HEK293 (cell line): ENCODE measurements around the gene ADAMTS10.

ENCODE experiments used
- CTCF ChIA-PET: fragments of 350-600 bp; formaldehyde crosslinking; extraction: SDS; loops from one replicate; lab custom pipeline; 2021; ENCODE audit warnings: antibody characterized with exemption; lab: Yijun Ruan, JAX
- POLR2A ChIA-PET: fragments of 300-600 bp; formaldehyde crosslinking; extraction: SDS; loops from one replicate; lab custom pipeline; 2020; ENCODE audit warnings: antibody characterized with exemption, inconsistent platforms; lab: Yijun Ruan, JAX
- H3K27ac ChIP-seq: fragments of 200-500 bp; sonication (Bioruptor generic); 2 replicates; pipeline ENCODE4 v1.5.1; 2014; ENCODE audit warnings: low read depth, low read length, control low read depth, inconsistent platforms; ENCODE audit errors: extremely low read depth
- H3K36me3 ChIP-seq, 2 experiments: fragments of 200-500 bp in 1 of 2; sonication (Bioruptor generic) in 1 of 2; 1 replicate in 1 of 2; 2 replicates in 1 of 2; pipeline ENCODE4 v1.5.1; 2014 to 2017; ENCODE audit warnings: inconsistent platforms in 2 of 2, low read length in 2 of 2; ENCODE audit not compliant: control insufficient read depth in 2 of 2, insufficient read depth in 1 of 2
- H3K4me1 ChIP-seq: fragments of 200-500 bp; sonication (Bioruptor generic); 2 replicates; pipeline ENCODE4 v1.5.1; 2014; ENCODE audit warnings: mild to moderate bottlenecking, low read length, inconsistent platforms; ENCODE audit not compliant: control insufficient read depth, insufficient read depth
- H3K4me3 ChIP-seq: 2 replicates; pipeline ENCODE4 v1.5.1; 2011; ENCODE audit warnings: low read depth, mild to moderate bottlenecking, control low read depth, low read length, moderate library complexity
- H3K9me3 ChIP-seq: fragments of 200-500 bp; sonication (Bioruptor generic); 2 replicates; pipeline ENCODE4 v1.5.1; 2014; ENCODE audit warnings: low read depth, low read length, inconsistent platforms; ENCODE audit not compliant: control insufficient read depth, insufficient read depth
- HOXD13 ChIP-seq: sonication (generic); formaldehyde crosslinking; IDR thresholded peaks from 2 replicates; pipeline ENCODE4 v1.8.0; 2022; ENCODE audit warnings: missing genetic modification reagents, borderline replicate concordance
- PRDM10 ChIP-seq: fragments of 450-650 bp; formaldehyde crosslinking; IDR thresholded peaks from 2 replicates; pipeline ENCODE4 v1.5.1; 2016; ENCODE audit warnings: missing biosample characterization, missing genetic modification characterization
- PRDM6 ChIP-seq: fragments of 450-650 bp; formaldehyde crosslinking; IDR thresholded peaks from 2 replicates; pipeline ENCODE4 v1.5.1; 2017; ENCODE audit warnings: missing biosample characterization, missing genetic modification characterization
- SETDB1 ChIP-seq: IDR thresholded peaks from one replicate; pipeline ENCODE4 v1.6.1; 2017; ENCODE audit warnings: mild to moderate bottlenecking, low read length, moderate library complexity, mixed read lengths; ENCODE audit not compliant: insufficient read length
- TSHZ1 ChIP-seq: fragments of 450-650 bp; formaldehyde crosslinking; IDR thresholded peaks from 2 replicates; pipeline ENCODE4 v1.5.1; 2016; ENCODE audit warnings: missing biosample characterization, missing genetic modification characterization, borderline replicate concordance
- ZFHX2 ChIP-seq: fragments of 450-650 bp; formaldehyde crosslinking; conservative IDR thresholded peaks from 2 replicates; pipeline ENCODE4 v1.5.1; 2016; ENCODE audit warnings: missing biosample characterization, missing genetic modification characterization
- ZNF280C ChIP-seq: fragments of 450-650 bp; formaldehyde crosslinking; IDR thresholded peaks from 2 replicates; pipeline ENCODE4 v1.5.1; 2016; ENCODE audit warnings: missing biosample characterization, missing genetic modification characterization
- ZNF366 ChIP-seq: fragments of 450-650 bp; formaldehyde crosslinking; conservative IDR thresholded peaks from 2 replicates; pipeline ENCODE4 v1.5.1; 2016; ENCODE audit warnings: missing biosample characterization, missing genetic modification characterization
- ZSCAN23 ChIP-seq: fragments of 450-650 bp; formaldehyde crosslinking; IDR thresholded peaks from 2 replicates; pipeline ENCODE4 v1.5.1; 2016; ENCODE audit warnings: missing biosample characterization, missing genetic modification characterization
- TF ChIP-seq, protein P1 (sequence below): fragments of 450-650 bp; IDR thresholded peaks from 2 replicates; pipeline ENCODE4 v1.5.1; 2018; ENCODE audit warnings: missing biosample characterization, missing genetic modification characterization
- TF ChIP-seq, protein P2 (sequence below): fragments of 450-650 bp; formaldehyde crosslinking; IDR thresholded peaks from 2 replicates; pipeline ENCODE4 v1.5.1; 2016; ENCODE audit warnings: missing biosample characterization, missing genetic modification characterization
- TF ChIP-seq, protein P3 (sequence below): fragments of 450-650 bp; formaldehyde crosslinking; IDR thresholded peaks from 2 replicates; pipeline ENCODE4 v1.5.1; 2016; ENCODE audit warnings: missing biosample characterization, missing genetic modification characterization, borderline replicate concordance
- TF ChIP-seq, protein P4 (sequence below): fragments of 450-650 bp; formaldehyde crosslinking; IDR thresholded peaks from 2 replicates; pipeline ENCODE4 v1.5.1; 2017; ENCODE audit warnings: missing biosample characterization, missing genetic modification characterization

ADAMTS10 gene

GRCh38 chr19:8577247-8577646 lies 33.3 kb downstream of the ADAMTS10 start, which contains the start of gene MYO1F:
Gene MYO1F, minus strand, starts transcription at chr19:8577442. Its CDS starts 133 bp downstream, at chr19:8577309.
- H3K36me3 ChIP-seq, result no peaks in the 10 kb centered on the region
- ChIA-PET CTCF (interaction anchor here (0.6 to 6.5 kb wide), 8 partner anchors 11 to 574 kb away, joined by 3 to 60 read pairs (median 4); no protein-coding TSS in a partner anchor), POLR2A (no interaction called here)
- no peak within 1 kb of the TSS for H3K4me3 ChIP-seq
- no peak within 1 kb of the TSS for H3K27ac ChIP-seq
- no peaks in the 10 kb centered on the region for H3K9me3 ChIP-seq
- H3K4me1 ChIP-seq, result no peaks in the 10 kb centered on the region
- TF ChIP-seq PRDM10 (tag by site-specific recombination) (no peak), SETDB1 (no peak), ZSCAN23 (tag by site-specific recombination) (no peak), HOXD13 (CRISPR knock-in tag) (no peak), TSHZ1 (tag by site-specific recombination) (no peak), ZFHX2 (tag by site-specific recombination) (no peak), ZNF366 (tag by site-specific recombination) (no peak), PRDM6 (tag by site-specific recombination) (no peak), ZNF280C (no peak)
- TF ChIP-seq, protein P1, sequence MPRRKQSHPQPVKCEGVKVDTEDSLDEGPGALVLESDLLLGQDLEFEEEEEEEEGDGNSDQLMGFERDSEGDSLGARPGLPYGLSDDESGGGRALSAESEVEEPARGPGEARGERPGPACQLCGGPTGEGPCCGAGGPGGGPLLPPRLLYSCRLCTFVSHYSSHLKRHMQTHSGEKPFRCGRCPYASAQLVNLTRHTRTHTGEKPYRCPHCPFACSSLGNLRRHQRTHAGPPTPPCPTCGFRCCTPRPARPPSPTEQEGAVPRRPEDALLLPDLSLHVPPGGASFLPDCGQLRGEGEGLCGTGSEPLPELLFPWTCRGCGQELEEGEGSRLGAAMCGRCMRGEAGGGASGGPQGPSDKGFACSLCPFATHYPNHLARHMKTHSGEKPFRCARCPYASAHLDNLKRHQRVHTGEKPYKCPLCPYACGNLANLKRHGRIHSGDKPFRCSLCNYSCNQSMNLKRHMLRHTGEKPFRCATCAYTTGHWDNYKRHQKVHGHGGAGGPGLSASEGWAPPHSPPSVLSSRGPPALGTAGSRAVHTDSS (tag by site-specific recombination), result no peak
- TF ChIP-seq, protein P2, sequence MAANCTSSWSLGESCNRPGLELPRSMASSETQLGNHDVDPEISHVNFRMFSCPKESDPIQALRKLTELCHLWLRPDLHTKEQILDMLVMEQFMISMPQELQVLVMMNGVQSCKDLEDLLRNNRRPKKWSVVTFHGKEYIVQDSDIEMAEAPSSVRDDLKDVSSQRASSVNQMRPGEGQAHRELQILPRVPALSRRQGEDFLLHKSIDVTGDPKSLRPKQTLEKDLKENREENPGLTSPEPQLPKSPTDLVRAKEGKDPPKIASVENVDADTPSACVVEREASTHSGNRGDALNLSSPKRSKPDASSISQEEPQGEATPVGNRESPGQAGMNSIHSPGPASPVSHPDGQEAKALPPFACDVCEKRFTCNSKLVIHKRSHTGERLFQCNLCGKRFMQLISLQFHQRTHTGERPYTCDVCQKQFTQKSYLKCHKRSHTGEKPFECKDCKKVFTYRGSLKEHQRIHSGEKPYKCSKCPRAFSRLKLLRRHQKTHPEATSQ (tag by site-specific recombination), result no peak
- TF ChIP-seq, protein P3, sequence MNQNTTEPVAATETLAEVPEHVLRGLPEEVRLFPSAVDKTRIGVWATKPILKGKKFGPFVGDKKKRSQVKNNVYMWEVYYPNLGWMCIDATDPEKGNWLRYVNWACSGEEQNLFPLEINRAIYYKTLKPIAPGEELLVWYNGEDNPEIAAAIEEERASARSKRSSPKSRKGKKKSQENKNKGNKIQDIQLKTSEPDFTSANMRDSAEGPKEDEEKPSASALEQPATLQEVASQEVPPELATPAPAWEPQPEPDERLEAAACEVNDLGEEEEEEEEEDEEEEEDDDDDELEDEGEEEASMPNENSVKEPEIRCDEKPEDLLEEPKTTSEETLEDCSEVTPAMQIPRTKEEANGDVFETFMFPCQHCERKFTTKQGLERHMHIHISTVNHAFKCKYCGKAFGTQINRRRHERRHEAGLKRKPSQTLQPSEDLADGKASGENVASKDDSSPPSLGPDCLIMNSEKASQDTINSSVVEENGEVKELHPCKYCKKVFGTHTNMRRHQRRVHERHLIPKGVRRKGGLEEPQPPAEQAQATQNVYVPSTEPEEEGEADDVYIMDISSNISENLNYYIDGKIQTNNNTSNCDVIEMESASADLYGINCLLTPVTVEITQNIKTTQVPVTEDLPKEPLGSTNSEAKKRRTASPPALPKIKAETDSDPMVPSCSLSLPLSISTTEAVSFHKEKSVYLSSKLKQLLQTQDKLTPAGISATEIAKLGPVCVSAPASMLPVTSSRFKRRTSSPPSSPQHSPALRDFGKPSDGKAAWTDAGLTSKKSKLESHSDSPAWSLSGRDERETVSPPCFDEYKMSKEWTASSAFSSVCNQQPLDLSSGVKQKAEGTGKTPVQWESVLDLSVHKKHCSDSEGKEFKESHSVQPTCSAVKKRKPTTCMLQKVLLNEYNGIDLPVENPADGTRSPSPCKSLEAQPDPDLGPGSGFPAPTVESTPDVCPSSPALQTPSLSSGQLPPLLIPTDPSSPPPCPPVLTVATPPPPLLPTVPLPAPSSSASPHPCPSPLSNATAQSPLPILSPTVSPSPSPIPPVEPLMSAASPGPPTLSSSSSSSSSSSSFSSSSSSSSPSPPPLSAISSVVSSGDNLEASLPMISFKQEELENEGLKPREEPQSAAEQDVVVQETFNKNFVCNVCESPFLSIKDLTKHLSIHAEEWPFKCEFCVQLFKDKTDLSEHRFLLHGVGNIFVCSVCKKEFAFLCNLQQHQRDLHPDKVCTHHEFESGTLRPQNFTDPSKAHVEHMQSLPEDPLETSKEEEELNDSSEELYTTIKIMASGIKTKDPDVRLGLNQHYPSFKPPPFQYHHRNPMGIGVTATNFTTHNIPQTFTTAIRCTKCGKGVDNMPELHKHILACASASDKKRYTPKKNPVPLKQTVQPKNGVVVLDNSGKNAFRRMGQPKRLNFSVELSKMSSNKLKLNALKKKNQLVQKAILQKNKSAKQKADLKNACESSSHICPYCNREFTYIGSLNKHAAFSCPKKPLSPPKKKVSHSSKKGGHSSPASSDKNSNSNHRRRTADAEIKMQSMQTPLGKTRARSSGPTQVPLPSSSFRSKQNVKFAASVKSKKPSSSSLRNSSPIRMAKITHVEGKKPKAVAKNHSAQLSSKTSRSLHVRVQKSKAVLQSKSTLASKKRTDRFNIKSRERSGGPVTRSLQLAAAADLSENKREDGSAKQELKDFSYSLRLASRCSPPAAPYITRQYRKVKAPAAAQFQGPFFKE (tag by site-specific recombination), result no peak
- TF ChIP-seq, protein P4, sequence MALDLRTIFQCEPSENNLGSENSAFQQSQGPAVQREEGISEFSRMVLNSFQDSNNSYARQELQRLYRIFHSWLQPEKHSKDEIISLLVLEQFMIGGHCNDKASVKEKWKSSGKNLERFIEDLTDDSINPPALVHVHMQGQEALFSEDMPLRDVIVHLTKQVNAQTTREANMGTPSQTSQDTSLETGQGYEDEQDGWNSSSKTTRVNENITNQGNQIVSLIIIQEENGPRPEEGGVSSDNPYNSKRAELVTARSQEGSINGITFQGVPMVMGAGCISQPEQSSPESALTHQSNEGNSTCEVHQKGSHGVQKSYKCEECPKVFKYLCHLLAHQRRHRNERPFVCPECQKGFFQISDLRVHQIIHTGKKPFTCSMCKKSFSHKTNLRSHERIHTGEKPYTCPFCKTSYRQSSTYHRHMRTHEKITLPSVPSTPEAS (tag by site-specific recombination), result no peak
